ENCODE data around the gene C10orf95. TPM values are rescaled to one million over a fixed set of nuclear protein-coding genes. Genes with fewer than 3 reads are reported as not detected.

C10orf95 gene
- total and polyA plus RNA-seq, 2 of the 13 experiments (the other 11 are each of a cell fraction or from before 2014, with no cell fraction given): 0.05 to 0.07 TPM

- TF ChIP-seq ZNF770 (CRISPR knock-in tag; IDR thresholded peaks at IDR 0.05) (peak; percentile 60; the same call in 1 of the 2 replicates), AHR (CRISPR knock-in tag; IDR thresholded peaks at IDR 0.05) (no peak), ZGPAT (CRISPR knock-in tag; IDR thresholded peaks at IDR 0.05) (no peak), SYNCRIP (IDR thresholded peaks at IDR 0.05; ENCODE audit: insufficient read depth, low read depth, low read length) (no peak), POLR2A (IDR thresholded peaks at IDR 0.05; ENCODE audit: insufficient read depth in 1 of 2, low read depth in 2 of 2, low read length in 2 of 2) (peak; percentile 52 to 64; a peak in 3 of 4 replicates), ZNF609 (CRISPR knock-in tag; IDR thresholded peaks at IDR 0.05; ENCODE audit: borderline replicate concordance) (no peak), ZNF431 (CRISPR knock-in tag; IDR thresholded peaks at IDR 0.05; ENCODE audit: borderline replicate concordance, low read depth) (no peak; the same call in 1 of the 2 replicates), ZSCAN12 (CRISPR knock-in tag; IDR thresholded peaks at IDR 0.05) (no peak), ZNF274 (CRISPR knock-in tag; IDR thresholded peaks at IDR 0.05) (peak; percentile 31; the same call in 1 of the 2 replicates), ZNF451 (CRISPR knock-in tag; IDR thresholded peaks at IDR 0.05) (peak; percentile 83; the same call in 1 of the 2 replicates), JDP2 (CRISPR knock-in tag; IDR thresholded peaks at IDR 0.05; ENCODE audit: borderline replicate concordance) (peak; percentile 35; the same call in 1 of the 2 replicates), GPN1 (CRISPR knock-in tag; IDR thresholded peaks at IDR 0.05; ENCODE audit: borderline replicate concordance) (no peak), THAP9 (CRISPR knock-in tag; IDR thresholded peaks at IDR 0.05; ENCODE audit: borderline replicate concordance) (no peak), ASH2L (IDR thresholded peaks at IDR 0.05; ENCODE audit: insufficient read length, low read depth, low read length) (peak; percentile 49), PTBP1 (IDR thresholded peaks at IDR 0.05; ENCODE audit: low read depth, low read length, poor library complexity, severe bottlenecking) (no peak), ZNF782 (CRISPR knock-in tag; IDR thresholded peaks at IDR 0.05; ENCODE audit: borderline replicate concordance) (peak; percentile 31; the same call in 1 of the 2 replicates), ZNF605 (CRISPR knock-in tag; IDR thresholded peaks at IDR 0.05) (no peak)
Measured at GRCh38 chr10:102450374-102451104, 804 bp downstream of the C10orf95 start (continued).
